Measurements from ENCODE around the gene ZNRF2.
"Not testable (repeated sequence)": the region's sequence is repeated elsewhere in the genome, so short reads cannot be mapped to it uniquely, and the experiment has no call there.

Gene ZNRF2

DNA sequence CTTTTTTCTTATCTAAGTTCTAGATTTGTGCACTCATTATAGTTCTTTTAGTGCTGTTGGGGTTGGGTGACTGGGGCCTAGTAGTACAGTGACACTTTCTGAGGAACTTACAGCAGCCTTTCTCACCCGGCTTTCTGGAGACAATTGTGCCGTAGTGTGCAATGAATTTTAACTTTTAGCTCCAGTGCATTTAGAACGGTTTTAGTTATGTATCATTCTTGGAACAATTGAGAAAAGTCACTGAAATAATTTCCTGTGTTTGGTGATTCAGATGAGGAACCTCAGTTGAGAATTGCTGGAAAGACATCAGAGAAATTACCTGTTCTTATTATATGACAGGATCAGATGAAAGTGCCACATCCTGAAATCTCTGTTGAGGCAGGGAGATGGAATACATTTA lies 3.2 kb downstream of the ZNRF2 start:
- DNase-seq (ENCODE audit: low read depth in 2 of 2): not testable (repeated sequence)

GRCh38 chr7:30289634-30290033 lies 5.2 kb downstream of the ZNRF2 start:
- not testable (repeated sequence) for DNase-seq (ENCODE audit: low read depth in 2 of 2)

- DNase-seq (ENCODE audit: low read depth in 2 of 2): not testable (repeated sequence)
Observed at GRCh38 chr7:30290317-30290716, 5.9 kb downstream of the ZNRF2 start.

GRCh38 chr7:30292416-30293038 lies 8.1 kb downstream of the ZNRF2 start:
- not testable (repeated sequence) for DNase-seq (ENCODE audit: low read depth in 2 of 2)

DNA sequence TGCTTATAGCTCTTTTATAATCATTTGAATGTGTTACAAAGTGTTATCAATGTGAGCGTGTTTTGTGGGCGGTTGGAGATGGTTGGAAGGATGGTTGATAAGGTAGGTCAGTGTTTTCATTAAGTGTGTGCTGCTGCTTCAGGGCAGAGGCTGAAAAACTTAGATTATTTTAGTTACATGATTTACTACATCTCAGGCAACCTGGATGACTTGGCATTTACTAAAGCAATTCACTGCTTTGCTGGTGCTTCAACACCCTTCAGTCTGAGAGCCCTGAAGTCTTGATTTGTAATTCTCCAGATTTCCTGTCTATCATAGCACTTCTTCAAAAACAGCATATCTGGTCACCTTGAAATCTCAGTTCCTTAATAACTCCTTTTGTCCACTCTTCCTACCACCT lies 11.9 kb downstream of the ZNRF2 start:
- DNase-seq (ENCODE audit: low read depth in 2 of 2): not testable (repeated sequence)

DNA sequence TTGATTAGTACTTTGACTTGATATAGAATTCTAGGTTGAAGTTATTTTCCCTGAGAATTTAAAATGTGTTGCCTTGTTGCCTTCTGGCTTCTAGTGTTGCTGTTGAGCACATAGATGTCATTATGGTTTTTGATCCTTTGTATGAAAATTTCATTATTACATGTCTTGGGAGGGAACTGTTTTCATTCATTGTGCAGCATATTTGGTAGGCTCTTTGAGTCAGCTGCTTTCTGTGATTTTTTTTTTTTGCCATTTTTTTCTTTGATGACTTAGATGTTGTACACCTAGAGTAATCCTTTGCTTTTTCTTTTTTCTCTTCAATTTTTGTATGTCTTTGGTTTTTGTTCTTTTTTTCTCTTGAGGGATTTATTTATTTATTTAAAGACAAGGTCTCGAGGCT lies 13.1 kb downstream of the ZNRF2 start:
- not testable (repeated sequence) for DNase-seq (ENCODE audit: low read depth in 2 of 2)

DNA sequence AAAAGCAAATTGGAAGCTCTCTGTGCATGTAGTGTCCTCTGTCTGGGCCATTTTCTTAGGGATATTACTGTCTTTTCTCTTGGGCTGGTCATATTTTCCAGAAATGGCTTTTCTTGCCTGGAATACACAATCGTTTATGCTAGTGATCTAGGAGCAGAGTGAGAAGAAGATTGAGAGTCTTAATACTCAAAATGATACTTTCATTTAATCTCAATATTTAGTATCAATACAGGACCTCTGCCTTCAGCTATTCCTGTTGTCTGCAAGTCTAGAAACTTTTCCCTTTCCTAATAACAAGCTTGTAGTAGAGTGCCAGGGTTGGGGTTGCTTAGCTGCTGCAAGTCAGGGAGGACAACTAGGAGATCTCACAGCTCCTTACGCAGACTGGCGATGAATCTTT lies 14.0 kb downstream of the ZNRF2 start:
- not testable (repeated sequence) for DNase-seq (ENCODE audit: low read depth in 2 of 2)

- no peak for DNase-seq (ENCODE audit: low read depth in 2 of 2)
Observed at GRCh38 chr7:30301751-30302150, 17.4 kb downstream of the ZNRF2 start.

DNA sequence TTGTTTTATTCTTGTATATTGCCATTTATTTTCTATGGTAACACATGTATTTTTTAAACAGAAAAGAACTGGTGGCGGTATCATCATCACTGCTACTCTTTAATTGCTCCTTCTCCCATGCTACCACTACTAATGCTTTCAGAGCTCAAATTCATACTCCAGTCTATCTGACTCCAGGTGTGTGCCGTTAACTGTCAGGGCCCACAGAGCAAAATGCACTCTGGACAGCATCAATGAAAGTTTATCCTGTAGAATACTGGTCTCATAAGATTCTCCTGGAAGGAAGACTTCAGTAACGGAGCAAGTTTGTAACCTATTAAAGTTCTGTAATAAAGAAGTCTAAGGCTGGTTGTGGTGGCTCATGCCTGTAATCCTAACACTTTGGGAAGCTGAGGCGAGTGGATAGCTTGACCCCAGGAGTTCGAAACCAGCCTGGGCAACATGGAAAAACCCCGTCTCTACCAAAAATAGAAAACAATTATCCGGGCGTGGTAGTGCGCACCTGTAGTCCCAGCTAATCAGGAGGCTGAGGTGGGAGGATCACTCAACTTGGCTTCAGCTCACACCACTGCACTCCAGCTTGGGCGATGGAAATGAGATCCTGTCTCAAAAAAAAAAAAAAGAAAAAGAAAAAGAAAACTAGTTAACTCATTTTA lies 18.4 kb downstream of the ZNRF2 start:
- DNase-seq (ENCODE audit: low read depth in 2 of 2): no peak

- DNase-seq (ENCODE audit: low read depth in 2 of 2): no peak
Observed at GRCh38 chr7:30303312-30304039, 19.1 kb downstream of the ZNRF2 start.

DNA sequence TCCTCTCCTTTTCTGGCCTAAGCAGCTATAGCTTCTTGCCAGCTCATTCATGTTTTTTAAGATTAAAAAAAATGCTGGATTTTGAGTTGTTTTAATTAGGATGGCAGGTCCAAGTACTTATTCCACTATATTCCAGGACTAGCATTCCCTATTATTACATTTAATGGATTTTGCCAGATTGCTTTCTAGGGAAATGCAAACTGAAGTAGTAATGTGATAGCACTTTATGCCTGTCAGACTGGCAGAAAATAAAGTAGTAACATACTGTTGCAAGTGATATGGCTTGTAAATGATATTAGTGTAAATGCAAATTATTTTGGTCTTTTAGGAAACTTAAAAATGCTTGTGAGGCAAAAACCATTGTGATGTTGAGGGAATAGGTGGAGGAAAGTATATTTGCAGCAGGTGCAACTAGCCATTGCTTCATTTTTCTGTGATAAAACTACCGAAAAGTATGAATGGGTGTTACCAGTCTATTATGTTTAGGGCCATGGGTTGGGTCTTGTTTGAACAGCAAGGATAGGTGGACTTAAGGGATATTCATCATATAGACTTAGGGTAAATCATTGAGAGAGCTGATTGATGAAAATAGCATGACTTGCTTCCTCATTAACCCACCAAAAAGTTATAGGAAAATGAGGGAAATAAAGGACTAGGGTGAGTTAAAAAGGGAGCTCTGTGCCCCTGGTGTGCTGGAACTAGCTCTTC lies 19.9 kb downstream of the ZNRF2 start:
- DNase-seq (ENCODE audit: low read depth in 2 of 2): no peak

- no peak for DNase-seq (ENCODE audit: low read depth in 2 of 2)
Observed at GRCh38 chr7:30306976-30307375, 22.6 kb downstream of the ZNRF2 start.

DNA sequence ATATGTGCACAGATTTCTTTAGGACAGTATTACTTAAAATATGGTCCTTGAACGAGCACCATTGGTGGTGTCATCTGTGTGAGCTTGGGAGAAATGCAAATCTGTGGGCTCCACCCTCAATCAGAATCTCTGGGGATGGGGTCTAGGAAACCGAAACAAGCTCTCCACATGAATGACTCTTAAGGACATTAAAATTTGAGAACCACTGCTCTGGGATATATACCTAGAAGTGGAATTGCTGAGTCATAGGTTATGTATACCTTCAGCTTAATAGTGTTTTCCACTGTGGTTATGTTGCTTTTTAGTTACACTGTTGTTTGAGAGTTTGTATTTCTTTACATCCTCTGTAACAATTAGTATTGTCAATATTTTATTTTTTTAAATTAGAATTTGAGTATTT lies 24.0 kb downstream of the ZNRF2 start:
- no peak for DNase-seq (ENCODE audit: low read depth in 2 of 2)

DNA sequence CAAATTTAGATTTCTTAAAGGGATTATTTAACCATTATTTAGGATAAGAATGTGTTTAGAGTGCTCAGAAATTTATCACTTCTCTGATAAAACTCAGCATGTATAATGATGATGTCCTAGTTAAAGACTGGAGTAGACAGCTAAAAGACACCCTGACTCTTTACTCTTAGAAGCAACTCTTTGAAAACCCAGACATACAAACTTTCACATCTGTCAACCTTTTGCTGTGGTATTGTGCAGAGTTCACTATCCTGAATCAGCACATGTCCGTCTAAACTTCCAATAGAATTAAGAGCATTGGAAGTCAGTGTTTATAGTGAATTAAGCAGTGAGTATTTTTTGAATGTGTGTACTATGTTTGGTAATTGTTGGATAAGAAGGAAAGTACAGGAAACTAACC lies 24.9 kb downstream of the ZNRF2 start:
- DNase-seq (ENCODE audit: low read depth in 2 of 2): no peak

GRCh38 chr7:30309842-30310435 lies 25.5 kb downstream of the ZNRF2 start:
- no peak for DNase-seq (ENCODE audit: low read depth in 2 of 2)

- DNase-seq (ENCODE audit: low read depth in 2 of 2): no peak
Observed at GRCh38 chr7:30310674-30311362, 26.4 kb downstream of the ZNRF2 start.

DNA sequence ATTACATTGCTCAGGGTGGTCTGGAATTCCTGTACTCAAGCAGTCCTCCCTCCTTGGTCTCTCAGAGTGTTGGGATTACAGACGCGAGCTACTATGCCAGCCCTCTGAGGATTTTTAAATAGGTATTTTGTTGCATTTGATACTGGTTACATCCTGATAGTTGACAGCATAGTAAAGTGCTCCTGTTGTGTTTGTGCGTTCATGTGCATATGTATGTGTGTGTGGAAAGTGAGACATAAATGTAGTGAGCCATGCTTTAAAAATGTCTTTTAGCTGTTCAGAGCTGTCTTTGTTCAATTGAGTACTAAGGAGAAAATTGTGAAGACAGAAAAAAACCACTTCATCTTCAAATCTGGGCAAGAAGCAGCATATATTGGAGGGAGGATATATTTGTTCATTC lies 27.8 kb downstream of the ZNRF2 start:
- DNase-seq (ENCODE audit: low read depth in 2 of 2): no peak

GRCh38 chr7:30313348-30313747 lies 29.0 kb downstream of the ZNRF2 start:
- DNase-seq (ENCODE audit: low read depth in 2 of 2): no peak

DNA sequence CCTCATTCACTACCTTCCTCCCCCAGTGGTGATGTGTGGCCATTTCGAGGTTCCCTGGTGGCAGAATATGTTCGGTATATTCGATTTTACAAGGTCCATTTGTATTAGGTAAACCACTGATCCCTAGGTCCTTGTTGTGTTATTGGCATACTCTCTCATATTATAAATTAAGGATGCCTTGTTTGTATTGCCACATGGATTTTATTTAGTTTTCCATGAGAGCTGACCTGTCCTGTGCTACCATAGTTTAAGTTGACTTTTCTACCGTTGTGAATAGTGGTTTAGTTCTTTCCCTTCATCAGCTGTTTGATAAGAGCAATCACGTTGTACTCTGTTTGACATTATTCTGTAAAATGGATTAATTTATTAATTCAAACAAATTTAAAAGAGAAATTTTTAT lies 29.4 kb downstream of the ZNRF2 start:
- no peak for DNase-seq (ENCODE audit: low read depth in 2 of 2)

GRCh38 chr7:30315589-30315988 lies 31.2 kb downstream of the ZNRF2 start:
- DNase-seq (ENCODE audit: low read depth in 2 of 2): no peak

GRCh38 chr7:30320392-30320791 lies 36.0 kb downstream of the ZNRF2 start:
- DNase-seq (ENCODE audit: low read depth in 2 of 2): no peak

Measured in fibroblast of skin of left quadriceps (primary cell).